ENCODE measurements around the gene PRKRIP1. TPM values are rescaled to one million over a fixed set of nuclear protein-coding genes. Genes with fewer than 3 reads are reported as not detected.

PRKRIP1 gene
- polyA plus RNA-seq, 1 donor (not counting 4 experiments of a cell fraction or from before 2014, with no cell fraction given): 12.5 TPM

GRCh38 chr7:102418592-102418991 lies 22.4 kb downstream of the PRKRIP1 start:
- FAIRE-seq (no peak), DNase-seq (ENCODE audit: low read depth, low spot score) (no peak)
- H3K27me3 ChIP-seq (ENCODE audit: control insufficient read depth, extremely low read depth, insufficient read depth, low read length): no peaks in the 10 kb centered on the region
- no peak overlapping the region for H3K4me3 ChIP-seq (ENCODE audit: control insufficient read depth in 2 of 3, extremely low read depth in 1 of 3, insufficient read depth in 2 of 3, low read depth in 1 of 3, low read length in 3 of 3)
- no peaks in the 10 kb centered on the region for H3K9me1 ChIP-seq (ENCODE audit: control insufficient read depth, extremely low read depth, insufficient read depth, low read length)
- H4K20me1 ChIP-seq (ENCODE audit: control insufficient read depth, extremely low read depth, insufficient read depth, low read length): no peaks in the 10 kb centered on the region
- H3K4me2 ChIP-seq (ENCODE audit: control insufficient read depth, extremely low read depth, insufficient read depth, low read depth, low read length): no peak overlapping the region
- H3K79me2 ChIP-seq (ENCODE audit: control insufficient read depth, insufficient read depth, low read length): no peaks in the 10 kb centered on the region
- no peak overlapping the region for H2AFZ ChIP-seq (ENCODE audit: control insufficient read depth, low read length)
- H3K9me3 ChIP-seq (ENCODE audit: control insufficient read depth, low read depth, low read length): no peaks in the 10 kb centered on the region
- no peak for TF ChIP-seq EZH2 (IDR thresholded peaks at IDR 0.05; ENCODE audit: low read length)
- TF ChIP-seq CTCF (optimal IDR thresholded peaks at IDR 0.05 in 1 of 3, IDR thresholded peaks at IDR 0.05 in 1 of 3, conservative IDR thresholded peaks at IDR 0.05 in 1 of 3; ENCODE audit: extremely low read depth in 1 of 3, insufficient read depth in 2 of 3, low read length in 3 of 3): no peak
- no peaks in the 10 kb centered on the region for H3K4me1 ChIP-seq (ENCODE audit: control insufficient read depth, extremely low read depth, insufficient read depth, low read length)
- dilution Hi-C loops (cut with MboI; ENCODE audit: extremely low pct_ligation_motif_present, low sequenced_read_pairs): no loop called here
- H3K9ac ChIP-seq (ENCODE audit: control insufficient read depth, extremely low read depth, insufficient read depth, low read length): no peak overlapping the region
- H3K27ac ChIP-seq (ENCODE audit: control insufficient read depth, insufficient read depth, low read length): no peak overlapping the region
- peaks cover 23 to 25% of the 10 kb centered on the region in 2 experiments for H3K36me3 ChIP-seq (ENCODE audit: control insufficient read depth in 2 of 2, extremely low read depth in 1 of 2, insufficient read depth in 2 of 2, low read length in 2 of 2)

GRCh38 chr7:102421706-102422240 lies 25.6 kb downstream of the PRKRIP1 start:
- Histone ChIP-seq H4K20me1 (ENCODE audit: control insufficient read depth, extremely low read depth, insufficient read depth, low read length) (no peaks in the 10 kb centered on the region), H3K4me2 (ENCODE audit: control insufficient read depth, extremely low read depth, insufficient read depth, low read depth, low read length) (no peak overlapping the region), H3K9ac (ENCODE audit: control insufficient read depth, extremely low read depth, insufficient read depth, low read length) (no peak overlapping the region), H3K27me3 (ENCODE audit: control insufficient read depth, extremely low read depth, insufficient read depth, low read length) (no peaks in the 10 kb centered on the region), H3K9me3 (ENCODE audit: control insufficient read depth, low read depth, low read length) (no peaks in the 10 kb centered on the region), H3K9me1 (ENCODE audit: control insufficient read depth, extremely low read depth, insufficient read depth, low read length) (no peaks in the 10 kb centered on the region), H2AFZ (ENCODE audit: control insufficient read depth, low read length) (no peak overlapping the region), H3K4me3 (ENCODE audit: control insufficient read depth in 2 of 3, extremely low read depth in 1 of 3, insufficient read depth in 2 of 3, low read depth in 1 of 3, low read length in 3 of 3) (no peak overlapping the region), H3K27ac (ENCODE audit: control insufficient read depth, insufficient read depth, low read length) (no peak overlapping the region), H3K4me1 (ENCODE audit: control insufficient read depth, extremely low read depth, insufficient read depth, low read length) (no peaks in the 10 kb centered on the region), H3K79me2 (ENCODE audit: control insufficient read depth, insufficient read depth, low read length) (no peaks in the 10 kb centered on the region), H3K36me3 (ENCODE audit: control insufficient read depth in 2 of 2, extremely low read depth in 1 of 2, insufficient read depth in 2 of 2, low read length in 2 of 2) (peaks cover 22 to 31% of the 10 kb centered on the region in 2 experiments)
- DNase-seq (ENCODE audit: low read depth, low spot score): no peak
- FAIRE-seq: no peak
- dilution Hi-C loops (cut with MboI; ENCODE audit: extremely low pct_ligation_motif_present, low sequenced_read_pairs): no loop called here
- no peak for TF ChIP-seq CTCF (optimal IDR thresholded peaks at IDR 0.05 in 1 of 3, IDR thresholded peaks at IDR 0.05 in 1 of 3, conservative IDR thresholded peaks at IDR 0.05 in 1 of 3; ENCODE audit: extremely low read depth in 1 of 3, insufficient read depth in 2 of 3, low read length in 3 of 3)
- TF ChIP-seq EZH2 (IDR thresholded peaks at IDR 0.05; ENCODE audit: low read length): no peak
